ENCODE measurements around the gene DICER1.
"Not testable (repeated sequence)": the region's sequence is repeated elsewhere in the genome, so short reads cannot be mapped to it uniquely, and the experiment has no call there.

The DICER1 gene

GRCh38 chr14:95147597-95147996, 9.7 kb downstream of the DICER1 start:
- DNase-seq = no peak

GRCh38 chr14:95146079-95146771, 11.1 kb downstream of the DICER1 start:
- DNase-seq = no peak

GRCh38 chr14:95144849-95145248, 12.5 kb downstream of the DICER1 start:
- no peak for DNase-seq

- DNase-seq = no peak
Observed at GRCh38 chr14:95143808-95144620, 13.3 kb downstream of the DICER1 start.

- no peak for DNase-seq
Observed at GRCh38 chr14:95142208-95142607, 15.1 kb downstream of the DICER1 start.

- DNase-seq = no peak
Observed at GRCh38 chr14:95141684-95142083, 15.6 kb downstream of the DICER1 start.

- no peak for DNase-seq
Observed at GRCh38 chr14:95140060-95140858, 17.1 kb downstream of the DICER1 start.

GRCh38 chr14:95138876-95139275, 18.5 kb downstream of the DICER1 start:
- DNase-seq = no peak

GRCh38 chr14:95138455-95138854, 18.9 kb downstream of the DICER1 start:
- not testable (repeated sequence) for DNase-seq

GRCh38 chr14:95137804-95138167, 19.5 kb downstream of the DICER1 start:
- DNase-seq = no peak

- no peak for DNase-seq
Observed at GRCh38 chr14:95137164-95137803, 20.0 kb downstream of the DICER1 start.

GRCh38 chr14:95136631-95137030, 20.7 kb downstream of the DICER1 start:
- no peak for DNase-seq

- DNase-seq = no peak
Observed at GRCh38 chr14:95134304-95134933, 22.9 kb downstream of the DICER1 start.

- no peak for DNase-seq
Observed at GRCh38 chr14:95133282-95133681, 24.0 kb downstream of the DICER1 start.

GRCh38 chr14:95132760-95133159, 24.6 kb downstream of the DICER1 start:
- DNase-seq = no peak

- DNase-seq = no peak
Observed at GRCh38 chr14:95130549-95130948, 26.8 kb downstream of the DICER1 start.

- no peak for DNase-seq
Observed at GRCh38 chr14:95128140-95128539, 29.2 kb downstream of the DICER1 start.

GRCh38 chr14:95127531-95127911, 29.8 kb downstream of the DICER1 start:
- DNase-seq = no peak

- DNase-seq = no peak
Observed at GRCh38 chr14:95126906-95127530, 30.3 kb downstream of the DICER1 start.

- no peak for DNase-seq
Observed at GRCh38 chr14:95125915-95126314, 31.4 kb downstream of the DICER1 start.

GRCh38 chr14:95125221-95125620, 32.1 kb downstream of the DICER1 start:
- no peak for DNase-seq
